ENCODE data around the gene LINC01488.

Gene LINC01488

GRCh38 chr11:69479591-69480271 lies 1.7 kb upstream of the LINC01488 start:
- H3K14ac ChIP-seq (ENCODE audit: low read length) = no peak overlapping the region
- no peak for DNase-seq
- H2AFZ ChIP-seq (ENCODE audit: insufficient read depth, low read length, poor library complexity) = no peak overlapping the region
- no peak overlapping the region for H2BK5ac ChIP-seq (ENCODE audit: low read depth, low read length, poor library complexity)
- no peak overlapping the region for H4K91ac ChIP-seq (ENCODE audit: low read depth, low read length)
- WGBS (ENCODE audit: extremely low coverage, insufficient coverage, insufficient read length) = no CpG with 5 or more reads among the region's 19 CpGs
- H3K27me3 ChIP-seq (ENCODE audit: insufficient read depth, low read length) = peaks cover 2% of the 10 kb centered on the region
- no peak overlapping the region for H3K4me2 ChIP-seq (ENCODE audit: low read length)
- H3K18ac ChIP-seq (ENCODE audit: low read length) = no peak overlapping the region
- no peak overlapping the region for H2BK120ac ChIP-seq (ENCODE audit: insufficient read depth, low read length, poor library complexity)
- no peak overlapping the region for H4K8ac ChIP-seq (ENCODE audit: low read depth, low read length)
- no peak overlapping the region for H4K12ac ChIP-seq (ENCODE audit: low read depth, low read length)
- H3K4me3 ChIP-seq (ENCODE audit: low read depth, low read length) = no peak overlapping the region
- H3K9ac ChIP-seq (ENCODE audit: low read length) = no peak overlapping the region
- H3K4ac ChIP-seq (ENCODE audit: low read depth, low read length) = no peak overlapping the region
- H3K4me1 ChIP-seq (ENCODE audit: control insufficient read depth in 1 of 2, insufficient read depth in 2 of 2, low read length in 2 of 2) = peaks cover 2 to 3% of the 10 kb centered on the region in 2 experiments
- H3K79me2 ChIP-seq (ENCODE audit: control insufficient read depth, insufficient read depth, low read length, poor library complexity) = no peaks in the 10 kb centered on the region
- H3K9me3 ChIP-seq (ENCODE audit: insufficient read depth, low read depth, low read length) = no peaks in the 10 kb centered on the region
- H2AK5ac ChIP-seq (ENCODE audit: low read length) = no peak overlapping the region
- H2BK12ac ChIP-seq (ENCODE audit: low read length) = no peak overlapping the region
- H3K79me1 ChIP-seq (ENCODE audit: low read length) = no peaks in the 10 kb centered on the region
- no peaks in the 10 kb centered on the region for H3K36me3 ChIP-seq (ENCODE audit: control insufficient read depth in 1 of 2, insufficient read depth in 2 of 2, low read length in 2 of 2)
- no peak overlapping the region for H3K23ac ChIP-seq (ENCODE audit: low read length)
- no peak overlapping the region for H3K27ac ChIP-seq (ENCODE audit: low read depth, low read length)

GRCh38 chr11:69480547-69481392 lies 693 bp upstream of the LINC01488 start:
- H3K36me3 ChIP-seq (ENCODE audit: control insufficient read depth in 1 of 2, insufficient read depth in 2 of 2, low read length in 2 of 2) = no peaks in the 10 kb centered on the region
- H3K79me2 ChIP-seq (ENCODE audit: control insufficient read depth, insufficient read depth, low read length, poor library complexity) = no peaks in the 10 kb centered on the region
- H3K27me3 ChIP-seq (ENCODE audit: insufficient read depth, low read length) = peaks cover 2% of the 10 kb centered on the region
- no peak overlapping the region for H3K14ac ChIP-seq (ENCODE audit: low read length)
- no peaks in the 10 kb centered on the region for H3K9me3 ChIP-seq (ENCODE audit: insufficient read depth, low read depth, low read length)
- DNase-seq = no peak
- no peak overlapping the region for H4K91ac ChIP-seq (ENCODE audit: low read depth, low read length)
- no peak overlapping the region for H3K18ac ChIP-seq (ENCODE audit: low read length)
- H3K4me1 ChIP-seq (ENCODE audit: control insufficient read depth in 1 of 2, insufficient read depth in 2 of 2, low read length in 2 of 2) = peaks cover 12 to 13% of the 10 kb centered on the region in 2 experiments
- no peak overlapping the region for H3K4ac ChIP-seq (ENCODE audit: low read depth, low read length)
- no CpG with 5 or more reads among the region's 13 CpGs for WGBS (ENCODE audit: extremely low coverage, insufficient coverage, insufficient read length)
- no peak overlapping the region for H4K12ac ChIP-seq (ENCODE audit: low read depth, low read length)
- H4K8ac ChIP-seq (ENCODE audit: low read depth, low read length) = no peak overlapping the region
- H2BK120ac ChIP-seq (ENCODE audit: insufficient read depth, low read length, poor library complexity) = no peak overlapping the region
- H2AFZ ChIP-seq (ENCODE audit: insufficient read depth, low read length, poor library complexity) = no peak overlapping the region
- no peak overlapping the region for H3K27ac ChIP-seq (ENCODE audit: low read depth, low read length)
- no peak overlapping the region for H3K23ac ChIP-seq (ENCODE audit: low read length)
- no peak overlapping the region for H3K4me2 ChIP-seq (ENCODE audit: low read length)
- H2BK12ac ChIP-seq (ENCODE audit: low read length) = no peak overlapping the region
- H2AK5ac ChIP-seq (ENCODE audit: low read length) = no peak overlapping the region
- H3K9ac ChIP-seq (ENCODE audit: low read length) = no peak overlapping the region
- no peak overlapping the region for H3K4me3 ChIP-seq (ENCODE audit: low read depth, low read length)
- H2BK5ac ChIP-seq (ENCODE audit: low read depth, low read length, poor library complexity) = no peak overlapping the region
- H3K79me1 ChIP-seq (ENCODE audit: low read length) = peaks cover 4% of the 10 kb centered on the region

GRCh38 chr11:69482322-69482721 lies 859 bp downstream of the LINC01488 start:
- no peak overlapping the region for H3K27ac ChIP-seq (ENCODE audit: low read depth, low read length)
- no peak overlapping the region for H3K4me3 ChIP-seq (ENCODE audit: low read depth, low read length)
- peaks cover 16 to 17% of the 10 kb centered on the region in 2 experiments for H3K4me1 ChIP-seq (ENCODE audit: control insufficient read depth in 1 of 2, insufficient read depth in 2 of 2, low read length in 2 of 2)
- H3K18ac ChIP-seq (ENCODE audit: low read length) = no peak overlapping the region
- no peak overlapping the region for H2AK5ac ChIP-seq (ENCODE audit: low read length)
- H2BK120ac ChIP-seq (ENCODE audit: insufficient read depth, low read length, poor library complexity) = no peak overlapping the region
- no peak overlapping the region for H3K14ac ChIP-seq (ENCODE audit: low read length)
- no peak overlapping the region for H2AFZ ChIP-seq (ENCODE audit: insufficient read depth, low read length, poor library complexity)
- H3K9ac ChIP-seq (ENCODE audit: low read length) = no peak overlapping the region
- WGBS (ENCODE audit: extremely low coverage, insufficient coverage, insufficient read length) = no CpG with 5 or more reads among the region's 2 CpGs
- H4K12ac ChIP-seq (ENCODE audit: low read depth, low read length) = no peak overlapping the region
- no peak overlapping the region for H3K4ac ChIP-seq (ENCODE audit: low read depth, low read length)
- no peaks in the 10 kb centered on the region for H3K79me2 ChIP-seq (ENCODE audit: control insufficient read depth, insufficient read depth, low read length, poor library complexity)
- no peak for DNase-seq
- no peaks in the 10 kb centered on the region for H3K36me3 ChIP-seq (ENCODE audit: control insufficient read depth in 1 of 2, insufficient read depth in 2 of 2, low read length in 2 of 2)
- H4K8ac ChIP-seq (ENCODE audit: low read depth, low read length) = no peak overlapping the region
- H3K79me1 ChIP-seq (ENCODE audit: low read length) = peaks cover 6% of the 10 kb centered on the region
- no peak overlapping the region for H4K91ac ChIP-seq (ENCODE audit: low read depth, low read length)
- no peak overlapping the region for H2BK12ac ChIP-seq (ENCODE audit: low read length)
- no peaks in the 10 kb centered on the region for H3K9me3 ChIP-seq (ENCODE audit: insufficient read depth, low read depth, low read length)
- H3K27me3 ChIP-seq (ENCODE audit: insufficient read depth, low read length) = peaks cover 2% of the 10 kb centered on the region
- no peak overlapping the region for H3K23ac ChIP-seq (ENCODE audit: low read length)
- no peak overlapping the region for H3K4me2 ChIP-seq (ENCODE audit: low read length)
- no peak overlapping the region for H2BK5ac ChIP-seq (ENCODE audit: low read depth, low read length, poor library complexity)

- Histone ChIP-seq H3K9me3 (ENCODE audit: insufficient read depth, low read depth, low read length) (no peaks in the 10 kb centered on the region), H3K4me3 (ENCODE audit: low read depth, low read length) (no peak overlapping the region), H4K8ac (ENCODE audit: low read depth, low read length) (no peak overlapping the region), H3K79me2 (ENCODE audit: control insufficient read depth, insufficient read depth, low read length, poor library complexity) (no peaks in the 10 kb centered on the region), H2AFZ (ENCODE audit: insufficient read depth, low read length, poor library complexity) (no peak overlapping the region), H3K18ac (ENCODE audit: low read length) (no peak overlapping the region), H3K4ac (ENCODE audit: low read depth, low read length) (no peak overlapping the region), H3K79me1 (ENCODE audit: low read length) (peaks cover 6% of the 10 kb centered on the region), H4K91ac (ENCODE audit: low read depth, low read length) (no peak overlapping the region), H2BK12ac (ENCODE audit: low read length) (no peak overlapping the region), H3K4me1 (ENCODE audit: control insufficient read depth in 1 of 2, insufficient read depth in 2 of 2, low read length in 2 of 2) (peaks cover 16 to 17% of the 10 kb centered on the region in 2 experiments), H3K23ac (ENCODE audit: low read length) (no peak overlapping the region), H3K14ac (ENCODE audit: low read length) (no peak overlapping the region), H3K36me3 (ENCODE audit: control insufficient read depth in 1 of 2, insufficient read depth in 2 of 2, low read length in 2 of 2) (no peaks in the 10 kb centered on the region), H2BK120ac (ENCODE audit: insufficient read depth, low read length, poor library complexity) (no peak overlapping the region), H4K12ac (ENCODE audit: low read depth, low read length) (no peak overlapping the region), H3K27me3 (ENCODE audit: insufficient read depth, low read length) (no peaks in the 10 kb centered on the region), H2AK5ac (ENCODE audit: low read length) (no peak overlapping the region), H2BK5ac (ENCODE audit: low read depth, low read length, poor library complexity) (no peak overlapping the region), H3K27ac (ENCODE audit: low read depth, low read length) (no peak overlapping the region), H3K4me2 (ENCODE audit: low read length) (no peak overlapping the region), H3K9ac (ENCODE audit: low read length) (no peak overlapping the region)
- DNase-seq = no peak
- no CpG with 5 or more reads among the region's 3 CpGs for WGBS (ENCODE audit: extremely low coverage, insufficient coverage, insufficient read length)
These were observed 1.7 kb downstream of the LINC01488 start for GRCh38 chr11:69483170-69483569.
